HUES6 (cell line): Measurements from ENCODE around the gene ACAP2.
A peak's percentile ranks its signal among the peaks of the same experiment; 100 is the strongest.
"Not testable (repeated sequence)": the region's sequence is repeated elsewhere in the genome, so short reads cannot be mapped to it uniquely, and the experiment has no call there.

Source experiments
- H3K27ac ChIP-seq: 2 replicates; pipeline ENCODE4 v1.7.0; 2013; ENCODE audit warnings: low read depth, mild to moderate bottlenecking, low read length, inconsistent platforms
- H3K27me3 ChIP-seq: 2 replicates; pipeline ENCODE4 v1.6.1; 2013; ENCODE audit warnings: low read length; ENCODE audit not compliant: control insufficient read depth, insufficient read depth
- H3K36me3 ChIP-seq: 2 replicates; pipeline ENCODE4 v1.6.1; 2013; ENCODE audit warnings: low read length; ENCODE audit not compliant: control insufficient read depth, insufficient read depth
- H3K4me1 ChIP-seq: 2 replicates; pipeline ENCODE4 v1.6.1; 2013; ENCODE audit warnings: low read length; ENCODE audit not compliant: control insufficient read depth, insufficient read depth
- H3K4me3 ChIP-seq: 2 replicates; pipeline ENCODE4 v1.5.1; 2013; ENCODE audit warnings: low read depth, low read length
- H3K9ac ChIP-seq: one replicate; pipeline ENCODE4 v1.6.1; 2013; ENCODE audit warnings: mild to moderate bottlenecking, low read length
- H3K9me3 ChIP-seq: 2 replicates; pipeline ENCODE4 v1.6.1; 2013; ENCODE audit warnings: low read depth, low read length; ENCODE audit not compliant: control insufficient read depth, insufficient read depth

Gene ACAP2

DNA sequence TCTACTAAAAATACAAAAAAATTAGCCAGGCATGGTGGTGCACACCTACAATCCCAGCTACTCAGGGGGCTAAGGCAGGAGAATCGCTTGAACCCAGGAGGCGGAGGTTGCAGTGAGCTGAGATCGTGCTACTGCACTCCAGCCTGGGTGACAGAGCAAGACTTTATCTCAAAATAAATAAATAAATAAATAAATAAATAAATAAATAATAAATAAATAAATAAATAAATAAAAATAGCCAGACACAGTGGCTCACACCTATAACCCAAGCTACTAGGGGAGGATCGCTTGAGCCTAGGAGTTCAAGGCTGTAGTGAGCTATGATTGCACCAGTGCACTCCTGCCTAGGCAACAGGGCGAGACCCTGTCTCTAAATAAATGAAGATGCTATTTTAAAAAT, 152.2 kb downstream of the ACAP2 start:
- H3K27me3 ChIP-seq, H3K9me3 ChIP-seq, H3K4me1 ChIP-seq, H3K9ac ChIP-seq, H3K4me3 ChIP-seq, H3K27ac ChIP-seq: not testable (repeated sequence)
- peaks cover 35% of the 10 kb centered on the region for H3K36me3 ChIP-seq

GRCh38 chr3:195286115-195286872, 156.5 kb downstream of the ACAP2 start:
- no peak overlapping the region for H3K9ac ChIP-seq
- no peaks in the 10 kb centered on the region for H3K9me3 ChIP-seq
- H3K4me3 ChIP-seq = no peak overlapping the region
- H3K27me3 ChIP-seq = no peaks in the 10 kb centered on the region
- no peak overlapping the region for H3K27ac ChIP-seq
- no peaks in the 10 kb centered on the region for H3K4me1 ChIP-seq
- H3K36me3 ChIP-seq = peaks cover 41% of the 10 kb centered on the region

- H3K4me3 ChIP-seq = no peak overlapping the region
- peaks cover 38% of the 10 kb centered on the region for H3K36me3 ChIP-seq
- no peaks in the 10 kb centered on the region for H3K27me3 ChIP-seq
- no peaks in the 10 kb centered on the region for H3K9me3 ChIP-seq
- H3K27ac ChIP-seq = no peak overlapping the region
- H3K9ac ChIP-seq = no peak overlapping the region
- no peaks in the 10 kb centered on the region for H3K4me1 ChIP-seq
Observed at GRCh38 chr3:195285372-195285771, 157.4 kb downstream of the ACAP2 start.

DNA sequence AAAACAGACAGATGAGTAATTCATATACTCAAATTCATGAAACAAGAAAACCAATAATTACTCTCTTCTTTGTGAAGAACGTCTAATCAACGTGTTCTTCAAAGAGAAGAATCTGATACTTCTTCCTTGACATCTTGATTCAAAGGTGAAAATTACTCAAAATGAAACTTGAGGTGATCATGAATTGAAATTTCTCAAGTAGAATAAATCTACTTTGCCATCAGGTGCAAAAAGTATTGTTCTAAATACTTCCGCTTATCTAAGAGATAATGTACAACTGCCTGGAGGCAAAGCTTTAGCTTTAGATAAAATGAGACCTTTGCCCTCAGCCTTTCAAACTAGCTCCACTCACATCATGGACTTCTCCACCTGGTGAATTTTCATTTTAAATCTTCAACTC, 158.0 kb downstream of the ACAP2 start:
- H3K4me3 ChIP-seq = no peak overlapping the region
- H3K27me3 ChIP-seq = no peaks in the 10 kb centered on the region
- no peaks in the 10 kb centered on the region for H3K9me3 ChIP-seq
- no peaks in the 10 kb centered on the region for H3K4me1 ChIP-seq
- H3K27ac ChIP-seq = no peak overlapping the region
- peaks cover 33% of the 10 kb centered on the region for H3K36me3 ChIP-seq
- no peak overlapping the region for H3K9ac ChIP-seq

- Histone ChIP-seq H3K9ac (no peak overlapping the region), H3K36me3 (peaks cover 24% of the 10 kb centered on the region), H3K27me3 (no peaks in the 10 kb centered on the region), H3K9me3 (no peaks in the 10 kb centered on the region), H3K4me3 (no peak overlapping the region), H3K4me1 (no peaks in the 10 kb centered on the region), H3K27ac (no peak overlapping the region)
Observed at GRCh38 chr3:195282961-195283360, 159.9 kb downstream of the ACAP2 start.

DNA sequence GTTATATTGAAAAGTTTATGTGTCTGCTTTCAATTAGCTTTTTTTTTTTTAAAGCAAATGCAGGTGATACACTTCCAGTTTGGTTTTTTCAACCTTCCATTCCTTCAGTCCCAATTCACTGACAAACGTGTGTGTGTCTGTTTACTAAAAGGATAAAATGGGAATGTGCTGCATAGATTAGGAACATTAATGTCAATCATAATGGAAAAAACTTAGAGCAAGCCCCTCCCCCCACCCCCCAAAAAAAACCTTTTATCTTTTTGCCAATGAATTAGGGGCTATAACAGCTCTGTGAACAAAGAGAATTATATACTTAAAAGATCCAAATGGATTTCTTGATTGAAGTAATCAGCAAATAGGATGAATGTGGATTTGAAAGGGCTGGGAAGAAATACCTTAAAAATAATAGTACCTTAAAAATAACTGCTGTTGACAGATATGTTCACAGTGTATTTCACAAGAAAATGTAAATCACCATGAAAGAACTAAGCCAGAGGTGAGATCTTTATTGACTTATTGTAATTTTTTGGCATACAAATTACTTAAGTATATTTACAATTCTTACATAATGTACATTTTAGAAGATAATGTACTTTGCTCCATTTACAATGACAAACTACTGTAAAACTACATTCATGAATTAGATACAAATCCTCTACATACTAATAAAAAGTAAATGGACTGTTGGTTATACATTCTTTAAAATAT, 168.4 kb downstream of the ACAP2 start:
- Histone ChIP-seq H3K36me3 (no peaks in the 10 kb centered on the region; the same call in 1 of the 2 replicates), H3K27me3 (no peaks in the 10 kb centered on the region), H3K9me3 (no peaks in the 10 kb centered on the region)

GRCh38 chr3:195271410-195272243, 171.2 kb downstream of the ACAP2 start:
- H3K4me1 ChIP-seq = peaks cover 21% of the 10 kb centered on the region
- H3K9ac ChIP-seq = peak overlapping the region; percentile 90
- no peaks in the 10 kb centered on the region for H3K9me3 ChIP-seq
- peaks cover 8% of the 10 kb centered on the region for H3K36me3 ChIP-seq
- H3K27ac ChIP-seq = peak overlapping the region; percentile 75
- H3K27me3 ChIP-seq = no peaks in the 10 kb centered on the region
- peak overlapping the region; percentile 77 for H3K4me3 ChIP-seq

More for the DNA sequence above, 168.4 kb downstream of the ACAP2 start:
- Histone ChIP-seq H3K9ac (no peak overlapping the region), H3K27ac (no peak overlapping the region), H3K4me3 (no peak overlapping the region), H3K4me1 (peaks cover 15% of the 10 kb centered on the region)

DNA sequence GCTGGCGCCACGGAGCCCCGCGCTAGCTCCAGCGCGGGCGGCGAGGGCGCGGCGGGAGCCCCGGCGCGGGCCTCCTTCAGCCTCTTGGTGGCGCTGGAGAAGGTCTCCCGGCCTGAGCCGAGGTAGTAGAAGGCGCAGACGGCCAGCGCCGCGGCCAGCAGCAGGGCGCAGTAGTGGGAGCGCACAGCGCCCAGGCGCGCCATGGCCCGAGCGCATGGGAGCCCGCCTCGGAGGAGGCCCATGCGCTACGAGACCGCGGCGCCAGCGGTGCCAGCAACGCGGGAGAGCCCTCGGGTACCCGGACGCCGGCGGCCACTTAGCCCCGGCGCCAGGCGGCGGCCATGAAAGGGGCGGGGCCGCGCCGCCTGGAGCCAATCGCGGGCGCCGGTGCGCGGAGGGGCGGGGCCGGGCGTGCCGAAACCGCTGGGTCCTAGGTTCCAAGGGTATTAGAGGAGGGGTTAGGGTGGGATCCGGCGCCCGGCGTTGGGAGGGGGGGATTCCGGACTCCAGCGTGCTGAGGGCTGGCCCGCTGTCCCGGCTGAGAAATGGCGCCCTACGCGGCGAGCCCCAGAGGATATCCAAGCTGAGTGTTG, 171.9 kb downstream of the ACAP2 start, which contains the start of gene XXYLT1:
TSS of gene XXYLT1 (minus strand) at position 343 of the 593 bp plus-strand sequence. CDS start at position 242, 101 bp downstream.
- peak within 1 kb of the TSS; percentile 90 for H3K9ac ChIP-seq
- H3K27me3 ChIP-seq = no peaks in the 10 kb centered on the region
- peak within 1 kb of the TSS; percentile 75 for H3K27ac ChIP-seq
- peaks cover 21% of the 10 kb centered on the region for H3K4me1 ChIP-seq
- H3K9me3 ChIP-seq = no peaks in the 10 kb centered on the region
- peaks cover 14% of the 10 kb centered on the region for H3K36me3 ChIP-seq
- H3K4me3 ChIP-seq = peak within 1 kb of the TSS; percentile 77

DNA sequence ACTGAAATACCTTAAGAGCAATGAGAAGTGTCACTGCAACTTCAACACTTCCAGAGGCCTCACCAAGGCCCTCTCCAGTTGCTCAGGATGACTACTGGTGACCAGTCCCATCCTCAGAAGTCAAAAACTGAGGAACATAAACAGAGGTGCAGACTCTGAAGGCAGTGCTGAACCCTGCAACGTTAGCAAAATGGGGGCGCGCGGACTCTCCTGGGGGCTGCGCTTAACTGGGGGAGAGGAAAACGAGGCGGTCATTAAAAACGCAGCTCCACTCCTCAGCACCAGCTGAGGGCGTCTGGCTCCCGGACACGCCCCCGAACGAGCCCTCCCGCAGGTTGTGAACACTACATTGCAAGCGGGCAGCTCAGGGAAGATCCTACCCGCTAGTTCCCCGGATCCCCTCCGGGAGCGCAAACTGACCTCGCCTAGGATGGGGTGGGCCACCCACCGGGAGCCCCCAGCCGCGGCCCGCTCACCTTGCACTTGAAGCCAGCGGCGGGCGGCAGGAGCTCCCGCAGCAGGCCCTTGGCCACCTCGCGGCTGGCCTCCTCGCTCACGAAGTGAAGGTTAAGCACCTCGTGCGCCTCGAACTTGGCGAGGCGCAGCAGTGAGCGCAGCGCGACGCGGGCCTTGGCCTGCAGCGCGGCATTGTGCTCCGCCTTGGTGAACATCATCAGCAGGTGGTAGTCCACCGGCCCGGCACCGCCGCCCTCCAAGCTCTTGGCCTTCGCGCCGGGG, 172.6 kb downstream of the ACAP2 start:
- Histone ChIP-seq H3K4me1 (peaks cover 21% of the 10 kb centered on the region), H3K27ac (peak overlapping the region; percentile 75; the same call in 1 of the 2 replicates), H3K9me3 (no peaks in the 10 kb centered on the region), H3K9ac (peak overlapping the region; percentile 90), H3K36me3 (peaks cover 20% of the 10 kb centered on the region), H3K27me3 (no peaks in the 10 kb centered on the region), H3K4me3 (peak overlapping the region; percentile 77)
